ENCODE measurements around the gene UNC50.

UNC50 gene

GRCh38 chr2:98615481-98615880 lies 7.1 kb downstream of the UNC50 start:
- H3K27me3 Mint-ChIP-seq: no peaks in the 10 kb centered on the region
- H3K27ac Mint-ChIP-seq: peak overlapping the region; percentile 20
- H3K9me3 Mint-ChIP-seq: no peaks in the 10 kb centered on the region
- H3K4me3 Mint-ChIP-seq: no peak overlapping the region
- peaks cover 73% of the 10 kb centered on the region for H3K36me3 Mint-ChIP-seq (ENCODE audit: low read depth)
- peaks cover 37% of the 10 kb centered on the region for H3K4me1 Mint-ChIP-seq (ENCODE audit: low read depth)

DNA sequence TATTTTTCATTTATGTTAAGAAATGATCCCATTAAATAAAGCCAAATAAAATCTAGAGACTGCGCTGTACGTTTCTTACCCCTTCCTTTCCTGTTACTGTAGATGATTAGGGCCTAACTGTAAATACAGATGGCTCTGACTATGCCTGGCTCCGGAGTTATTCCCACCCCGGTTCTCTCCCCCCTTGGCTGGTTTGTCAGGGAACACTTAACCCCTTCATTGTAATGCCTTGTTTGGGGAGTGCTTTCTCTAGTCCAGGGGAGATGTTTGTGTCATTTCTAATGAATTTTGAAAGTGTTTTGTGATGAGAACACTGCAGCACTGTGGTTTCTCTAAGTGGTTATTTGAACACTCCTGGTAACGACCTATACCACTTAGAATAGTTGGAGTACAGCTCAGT lies 8.8 kb downstream of the UNC50 start:
- H3K27ac Mint-ChIP-seq: peak overlapping the region; percentile 67
- H3K4me1 Mint-ChIP-seq (ENCODE audit: low read depth): peaks cover 28% of the 10 kb centered on the region
- no peak overlapping the region for H3K4me3 Mint-ChIP-seq
- no peaks in the 10 kb centered on the region for H3K27me3 Mint-ChIP-seq
- H3K9me3 Mint-ChIP-seq: no peaks in the 10 kb centered on the region
- H3K36me3 Mint-ChIP-seq (ENCODE audit: low read depth): peaks cover 66% of the 10 kb centered on the region

DNA sequence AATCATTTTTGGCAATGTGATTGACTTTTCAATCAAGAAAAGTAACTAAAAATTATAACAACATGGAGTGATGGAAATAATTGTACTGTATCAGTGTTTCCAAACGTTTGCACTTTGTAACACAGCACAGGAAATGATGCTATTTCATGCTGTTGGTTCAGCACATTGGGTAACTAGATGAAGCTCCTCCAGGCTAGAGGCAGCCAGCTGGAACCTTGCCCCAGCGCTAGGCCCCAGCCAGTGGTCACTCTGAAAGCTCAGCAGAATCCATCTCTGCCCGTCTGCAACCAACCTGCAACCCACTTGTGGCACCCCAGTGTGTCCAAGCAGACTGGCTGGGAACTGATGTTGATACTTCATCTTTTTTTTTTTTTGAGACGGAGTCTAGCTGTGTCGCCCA lies 15.3 kb downstream of the UNC50 start:
- H3K4me1 Mint-ChIP-seq (ENCODE audit: low read depth): peaks cover 39% of the 10 kb centered on the region
- H3K9me3 Mint-ChIP-seq: no peaks in the 10 kb centered on the region
- peaks cover 40% of the 10 kb centered on the region for H3K36me3 Mint-ChIP-seq (ENCODE audit: low read depth)
- H3K27ac Mint-ChIP-seq: peak overlapping the region; percentile 24
- no peaks in the 10 kb centered on the region for H3K27me3 Mint-ChIP-seq
- H3K4me3 Mint-ChIP-seq: no peak overlapping the region

DNA sequence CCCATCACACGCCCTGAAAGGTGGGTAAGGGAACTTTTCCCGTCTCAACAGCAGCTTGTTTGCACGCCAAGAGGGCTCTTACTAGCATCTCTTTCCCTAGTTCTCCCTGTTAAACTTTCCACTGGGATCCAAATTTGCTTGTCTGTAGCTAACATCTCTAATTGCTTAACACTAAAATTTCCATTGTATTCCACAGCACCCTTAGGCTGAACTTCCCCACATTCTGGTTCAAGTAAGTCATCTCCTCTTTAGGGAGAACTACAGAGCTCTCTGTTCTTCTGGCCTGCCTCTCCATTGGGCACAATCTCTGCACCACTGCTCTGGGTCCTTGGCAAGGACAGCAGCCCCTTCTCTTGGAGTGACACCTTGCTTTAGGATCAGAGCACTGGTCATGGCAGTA lies 24.0 kb downstream of the UNC50 start:
- no peak overlapping the region for H3K4me3 Mint-ChIP-seq
- peaks cover 24% of the 10 kb centered on the region for H3K36me3 Mint-ChIP-seq (ENCODE audit: low read depth)
- no peaks in the 10 kb centered on the region for H3K9me3 Mint-ChIP-seq
- no peaks in the 10 kb centered on the region for H3K27me3 Mint-ChIP-seq
- peaks cover 26% of the 10 kb centered on the region for H3K4me1 Mint-ChIP-seq (ENCODE audit: low read depth)
- H3K27ac Mint-ChIP-seq: no peak overlapping the region

- H3K9me3 Mint-ChIP-seq: no peaks in the 10 kb centered on the region
- H3K36me3 Mint-ChIP-seq (ENCODE audit: low read depth): peaks cover 17% of the 10 kb centered on the region
- H3K27ac Mint-ChIP-seq: peak overlapping the region; percentile 90
- peaks cover 29% of the 10 kb centered on the region for H3K4me1 Mint-ChIP-seq (ENCODE audit: low read depth)
- H3K27me3 Mint-ChIP-seq: no peaks in the 10 kb centered on the region
- peak overlapping the region; percentile 50 for H3K4me3 Mint-ChIP-seq
Measured at GRCh38 chr2:98634406-98635092, 26.2 kb downstream of the UNC50 start.

GRCh38 chr2:98637401-98638147 lies 29.2 kb downstream of the UNC50 start:
- Mint-ChIP-seq H3K4me1 (ENCODE audit: low read depth) (peaks cover 36% of the 10 kb centered on the region), H3K36me3 (ENCODE audit: low read depth) (peaks cover 21% of the 10 kb centered on the region), H3K27ac (peak overlapping the region; percentile 81), H3K9me3 (no peaks in the 10 kb centered on the region), H3K27me3 (no peaks in the 10 kb centered on the region), H3K4me3 (peak overlapping the region; percentile 65)

DNA sequence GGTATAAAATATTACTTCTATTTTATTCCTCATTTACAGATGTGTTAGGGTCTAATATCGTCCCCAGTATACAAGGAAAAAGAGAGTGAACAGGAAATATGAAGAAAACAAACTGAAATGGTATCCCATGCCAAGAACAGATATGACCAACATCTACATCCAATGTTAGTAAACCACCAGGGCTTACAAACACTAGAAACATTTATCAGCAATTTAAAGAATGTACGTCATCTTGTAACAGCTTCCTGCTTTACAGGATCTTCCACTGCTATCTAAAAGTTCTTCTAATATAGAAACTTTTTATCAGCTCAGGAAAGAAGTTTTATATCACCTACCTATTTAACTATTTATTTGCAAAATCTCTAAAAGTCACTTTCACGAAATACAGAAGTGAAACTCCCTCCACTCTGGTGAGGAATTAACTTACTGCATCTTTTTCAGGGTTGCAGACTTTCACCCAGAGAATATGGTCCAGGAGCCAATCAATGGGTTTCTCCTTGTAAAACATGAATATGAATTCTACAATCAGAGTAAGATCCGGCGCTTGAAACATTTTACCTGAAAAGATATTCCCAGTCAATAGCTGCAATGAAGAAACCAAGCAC lies 35.2 kb downstream of the UNC50 start:
- no peaks in the 10 kb centered on the region for H3K27me3 Mint-ChIP-seq
- H3K36me3 Mint-ChIP-seq (ENCODE audit: low read depth): peaks cover 11% of the 10 kb centered on the region
- no peak overlapping the region for H3K27ac Mint-ChIP-seq
- peaks cover 14% of the 10 kb centered on the region for H3K4me1 Mint-ChIP-seq (ENCODE audit: low read depth)
- H3K9me3 Mint-ChIP-seq: no peaks in the 10 kb centered on the region
- H3K4me3 Mint-ChIP-seq: no peak overlapping the region

DNA sequence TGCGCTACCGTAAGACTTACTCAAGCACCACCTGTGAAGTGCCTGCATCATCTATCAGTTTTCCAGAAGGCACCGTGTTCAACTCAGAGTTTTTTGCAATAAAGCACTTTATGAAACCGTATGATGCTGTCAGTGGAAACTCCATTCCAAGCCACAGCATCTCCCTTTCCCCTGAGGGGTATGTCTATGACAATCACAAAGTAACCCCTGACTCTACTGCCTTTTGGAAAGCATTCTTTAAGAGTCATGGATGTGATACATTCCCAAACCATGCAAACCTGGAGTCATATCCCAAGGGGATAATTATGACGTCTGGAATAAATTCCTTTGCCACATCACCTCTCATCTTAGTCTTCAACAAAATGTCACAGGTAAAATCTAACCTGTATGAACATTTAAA lies 39.2 kb downstream of the UNC50 start:
- H3K4me3 Mint-ChIP-seq: no peak overlapping the region
- H3K27ac Mint-ChIP-seq: no peak overlapping the region

DNA sequence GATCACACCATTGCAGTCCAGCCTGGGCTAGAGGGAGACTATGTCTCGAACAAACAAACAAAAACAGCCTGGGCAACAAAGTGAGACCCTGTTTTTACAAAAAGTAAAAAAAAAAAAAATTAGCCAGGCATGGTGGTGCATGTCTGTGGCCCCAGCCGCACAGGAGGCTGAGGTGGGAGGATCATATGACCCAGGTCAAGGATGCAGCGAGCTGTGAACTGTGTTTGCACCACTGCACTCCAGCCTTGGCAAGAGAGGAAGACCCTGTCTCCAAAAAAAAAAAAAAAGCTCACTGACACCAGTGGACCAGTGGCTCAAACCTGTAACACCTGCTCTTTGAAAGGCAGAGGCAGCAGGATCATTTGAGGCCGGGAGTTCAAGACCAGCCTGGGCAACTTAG lies 40.1 kb downstream of the UNC50 start:
- Mint-ChIP-seq H3K27me3 (no peaks in the 10 kb centered on the region), H3K36me3 (ENCODE audit: low read depth) (peaks cover 31% of the 10 kb centered on the region), H3K4me1 (ENCODE audit: low read depth) (peaks cover 56% of the 10 kb centered on the region), H3K27ac (no peak overlapping the region), H3K9me3 (no peaks in the 10 kb centered on the region), H3K4me3 (no peak overlapping the region)

More for the DNA sequence above, 39.2 kb downstream of the UNC50 start:
- Mint-ChIP-seq H3K4me1 (ENCODE audit: low read depth) (peaks cover 48% of the 10 kb centered on the region), H3K36me3 (ENCODE audit: low read depth) (peaks cover 25% of the 10 kb centered on the region), H3K9me3 (no peaks in the 10 kb centered on the region), H3K27me3 (no peaks in the 10 kb centered on the region)

- H3K4me3 Mint-ChIP-seq: no peak overlapping the region
- no peaks in the 10 kb centered on the region for H3K27me3 Mint-ChIP-seq
- H3K27ac Mint-ChIP-seq: peak overlapping the region; percentile 72
- peaks cover 31% of the 10 kb centered on the region for H3K36me3 Mint-ChIP-seq (ENCODE audit: low read depth)
- H3K4me1 Mint-ChIP-seq (ENCODE audit: low read depth): peaks cover 65% of the 10 kb centered on the region
- H3K9me3 Mint-ChIP-seq: no peaks in the 10 kb centered on the region
Measured at GRCh38 chr2:98649135-98649991, 41.0 kb downstream of the UNC50 start.

GRCh38 chr2:98649992-98650375 lies 41.6 kb downstream of the UNC50 start:
- H3K27ac Mint-ChIP-seq: peak overlapping the region; percentile 66
- H3K36me3 Mint-ChIP-seq (ENCODE audit: low read depth): peaks cover 29% of the 10 kb centered on the region
- no peaks in the 10 kb centered on the region for H3K27me3 Mint-ChIP-seq
- no peaks in the 10 kb centered on the region for H3K9me3 Mint-ChIP-seq
- H3K4me1 Mint-ChIP-seq (ENCODE audit: low read depth): peaks cover 71% of the 10 kb centered on the region
- peak overlapping the region; percentile 2 for H3K4me3 Mint-ChIP-seq

DNA sequence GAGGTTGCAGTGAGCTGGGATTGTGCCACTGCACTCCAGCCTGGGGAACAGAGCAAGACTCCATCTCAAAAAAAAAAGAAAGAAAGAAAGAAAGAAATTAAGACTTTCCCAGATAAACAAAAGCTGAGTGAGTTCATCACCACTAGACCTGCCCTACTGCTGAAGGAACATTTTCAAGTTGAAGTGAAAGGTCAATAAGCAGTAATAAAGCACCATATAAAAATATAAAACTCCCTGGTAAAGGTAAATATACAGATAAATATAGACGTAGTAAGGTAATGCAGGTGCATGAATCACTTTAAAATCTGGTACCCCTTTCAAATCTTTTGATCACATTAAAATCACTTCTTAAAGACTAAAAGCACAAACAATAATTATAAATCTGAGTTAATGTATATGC lies 42.6 kb downstream of the UNC50 start:
- Mint-ChIP-seq H3K27me3 (no peaks in the 10 kb centered on the region), H3K4me3 (peak overlapping the region; percentile 63), H3K9me3 (no peaks in the 10 kb centered on the region), H3K4me1 (ENCODE audit: low read depth) (peaks cover 81% of the 10 kb centered on the region), H3K36me3 (ENCODE audit: low read depth) (peaks cover 28% of the 10 kb centered on the region), H3K27ac (peak overlapping the region; percentile 92)

DNA sequence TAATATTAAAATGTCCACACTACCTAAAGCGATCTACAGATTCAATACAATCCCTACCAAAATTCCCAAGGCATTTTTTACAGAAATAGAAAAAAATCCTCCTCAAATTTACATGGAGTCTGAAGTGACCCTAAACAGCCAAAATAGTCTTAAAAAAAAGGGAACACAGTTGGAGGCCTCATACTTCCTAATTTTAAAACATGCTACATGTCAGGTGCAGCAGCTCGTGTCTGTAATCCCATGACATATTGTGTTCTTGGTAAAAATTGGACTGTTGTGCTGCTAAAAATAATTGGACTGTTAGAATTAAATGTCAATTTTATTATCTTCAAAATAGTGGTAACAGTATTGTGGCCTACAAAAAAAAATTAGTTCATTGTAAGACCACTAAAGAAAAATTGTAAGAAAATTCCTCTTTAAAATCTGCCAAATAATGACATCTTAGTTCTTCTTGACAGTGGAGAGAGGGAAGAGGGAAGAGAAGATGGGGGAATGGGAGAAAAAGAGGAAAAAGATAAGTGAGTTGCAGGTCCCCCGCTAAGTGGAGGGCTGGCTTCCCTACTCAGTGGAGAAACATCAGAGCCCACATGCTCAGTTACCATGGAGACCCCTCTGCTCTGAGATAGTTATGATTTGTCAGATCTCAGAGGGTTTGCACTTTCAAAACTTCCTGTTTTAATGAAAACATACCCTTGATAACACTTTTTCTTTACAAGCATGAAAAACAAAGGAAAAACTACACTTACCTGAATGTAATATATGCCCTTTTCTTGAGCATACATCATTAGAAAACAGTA lies 46.5 kb downstream of the UNC50 start:
- Mint-ChIP-seq H3K4me1 (ENCODE audit: low read depth) (peaks cover 95% of the 10 kb centered on the region), H3K27me3 (no peaks in the 10 kb centered on the region), H3K4me3 (peak overlapping the region; percentile 69), H3K27ac (peak overlapping the region; percentile 91), H3K36me3 (ENCODE audit: low read depth) (peaks cover 24% of the 10 kb centered on the region), H3K9me3 (no peaks in the 10 kb centered on the region)

DNA sequence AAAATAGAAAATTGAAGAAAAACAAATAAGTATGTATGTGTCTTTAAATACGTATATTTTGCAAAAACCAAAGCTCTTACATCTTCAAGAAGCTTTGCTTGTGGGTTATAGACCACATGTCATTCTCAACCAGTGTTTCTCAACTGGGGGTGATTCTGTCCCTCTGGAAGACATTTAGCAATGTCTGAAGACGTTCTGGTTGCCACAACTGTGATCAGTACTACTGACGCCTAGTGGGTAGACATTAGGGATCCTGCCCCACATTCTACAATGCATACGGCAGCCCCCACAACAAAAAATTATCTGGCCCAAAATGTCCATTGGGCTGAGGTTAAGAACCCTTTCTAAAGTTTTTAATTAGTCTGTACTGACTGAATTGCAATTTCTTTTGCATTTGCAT lies 48.4 kb downstream of the UNC50 start:
- no peaks in the 10 kb centered on the region for H3K27me3 Mint-ChIP-seq
- H3K4me1 Mint-ChIP-seq (ENCODE audit: low read depth): peaks cover 94% of the 10 kb centered on the region
- no peaks in the 10 kb centered on the region for H3K9me3 Mint-ChIP-seq
- peaks cover 25% of the 10 kb centered on the region for H3K36me3 Mint-ChIP-seq (ENCODE audit: low read depth)
- H3K4me3 Mint-ChIP-seq: peak overlapping the region; percentile 70
- H3K27ac Mint-ChIP-seq: peak overlapping the region; percentile 89

Data from stimulated activated naive CD8-positive, alpha-beta T cell treated with anti-CD3 and anti-CD28 coated beads, Interleukin-15, Interleukin-2, amounts not matched to agents 100 ng/mL and 50 ng/mL, for 24 hours (primary cell).